HG03457 (cell line): Measurements from ENCODE around the gene PTPRM.

Source experiments
- ATAC-seq: cut with Tn5 transposase; IDR thresholded peaks from one replicate; pipeline ENCODE4 v1.9.1; 2021; ENCODE audit warnings: moderate number of reproducible peaks; ENCODE audit not compliant: unreplicated experiment

The PTPRM gene

DNA sequence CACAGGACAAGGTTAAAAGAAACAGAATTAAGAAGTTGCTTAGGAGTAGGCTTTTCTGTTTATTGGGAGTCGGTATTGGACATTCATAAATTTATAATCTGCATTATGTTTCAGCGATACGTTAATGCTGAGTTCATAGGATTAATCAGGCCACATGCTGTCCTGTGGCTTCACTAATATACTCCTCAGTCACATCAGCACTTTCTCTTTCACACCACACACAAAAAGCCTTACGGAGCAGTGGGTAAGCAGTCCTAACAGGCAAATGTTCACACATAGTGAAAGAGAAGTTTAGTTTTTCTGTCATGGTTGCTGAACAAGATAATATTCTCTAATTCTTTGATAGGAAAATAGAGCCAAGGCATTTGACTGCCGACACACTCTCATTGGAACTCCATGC lies 630.4 kb downstream of the PTPRM start:
- no peak for ATAC-seq

DNA sequence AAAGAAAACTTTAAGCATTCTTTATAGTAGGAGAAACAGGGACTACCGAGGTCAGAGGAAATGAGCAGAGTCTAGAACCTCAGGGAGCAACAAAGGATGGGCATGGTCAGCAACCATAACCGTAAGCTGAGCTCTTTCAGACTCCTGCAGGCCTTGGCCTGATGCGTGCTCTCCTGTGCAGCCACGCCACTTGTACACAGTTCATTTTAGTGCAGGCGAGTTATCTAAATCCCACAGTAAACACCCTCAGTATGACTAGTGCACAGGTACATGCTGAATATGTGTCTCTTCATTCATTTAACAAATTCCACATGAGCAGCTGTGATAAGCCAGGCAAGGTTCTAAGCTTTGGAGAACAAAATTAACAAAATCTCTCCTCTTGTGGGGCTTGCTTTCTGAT lies 640.9 kb downstream of the PTPRM start:
- no peak for ATAC-seq

DNA sequence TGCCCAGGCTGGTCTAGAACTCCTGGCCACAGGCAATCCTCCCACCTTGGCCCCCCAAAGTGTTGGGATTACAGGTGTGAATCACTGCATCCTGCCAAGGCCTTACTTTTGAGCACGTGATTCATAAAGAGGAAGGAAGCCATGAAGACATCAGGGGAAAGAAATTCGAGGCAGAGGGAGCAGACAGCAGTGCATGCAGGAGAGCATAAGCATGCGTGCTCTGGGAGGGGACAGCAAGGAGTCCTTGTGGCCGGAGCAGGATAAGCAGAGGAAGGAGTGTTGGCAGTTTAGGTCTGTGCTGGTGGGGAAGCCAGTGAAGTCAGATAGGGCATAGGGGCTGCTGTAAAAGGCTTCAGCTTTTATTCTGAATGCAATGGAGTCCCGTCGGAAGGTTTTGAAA lies 641.6 kb downstream of the PTPRM start:
- ATAC-seq, result no peak

DNA sequence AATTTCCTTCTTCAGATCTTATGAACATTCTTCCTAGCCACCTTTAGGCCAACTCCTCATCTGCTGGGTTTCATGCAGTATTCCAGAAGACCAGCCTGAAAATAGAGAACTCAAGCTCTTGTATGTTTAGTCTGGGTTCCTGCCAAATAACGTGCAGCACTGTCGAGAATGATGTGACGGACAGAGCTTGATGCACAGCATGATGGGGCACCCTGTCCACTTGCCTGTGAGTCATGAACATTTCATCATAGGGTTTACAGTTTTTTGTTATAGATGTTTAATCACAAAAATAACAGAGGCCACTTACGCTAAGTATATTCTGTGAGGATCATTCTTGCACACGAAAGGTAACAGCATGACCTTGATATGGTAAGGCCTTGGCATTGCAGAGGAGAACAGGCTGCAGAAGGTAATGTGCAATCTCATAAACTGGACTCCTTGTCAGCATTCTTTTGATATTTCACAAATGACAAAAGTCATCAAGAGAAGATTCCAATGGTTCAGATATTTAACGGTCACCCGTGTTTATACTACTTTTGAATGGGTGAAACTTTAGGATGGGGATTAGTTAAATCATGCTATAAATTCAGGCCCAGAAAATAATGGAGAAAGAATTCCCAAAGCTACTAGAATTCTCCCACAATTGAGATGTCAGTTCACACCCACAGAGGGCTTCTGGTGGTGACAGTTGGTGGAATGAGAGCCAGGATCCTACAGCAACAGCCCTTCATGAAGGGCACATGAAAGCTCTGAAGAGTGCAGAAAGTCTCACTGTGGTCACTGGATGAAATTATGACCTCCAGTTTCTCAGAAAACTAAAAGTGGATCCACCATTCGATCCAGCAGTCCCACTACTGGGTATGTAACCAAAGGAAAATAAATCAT lies 646.0 kb downstream of the PTPRM start:
- ATAC-seq, result no peak

DNA sequence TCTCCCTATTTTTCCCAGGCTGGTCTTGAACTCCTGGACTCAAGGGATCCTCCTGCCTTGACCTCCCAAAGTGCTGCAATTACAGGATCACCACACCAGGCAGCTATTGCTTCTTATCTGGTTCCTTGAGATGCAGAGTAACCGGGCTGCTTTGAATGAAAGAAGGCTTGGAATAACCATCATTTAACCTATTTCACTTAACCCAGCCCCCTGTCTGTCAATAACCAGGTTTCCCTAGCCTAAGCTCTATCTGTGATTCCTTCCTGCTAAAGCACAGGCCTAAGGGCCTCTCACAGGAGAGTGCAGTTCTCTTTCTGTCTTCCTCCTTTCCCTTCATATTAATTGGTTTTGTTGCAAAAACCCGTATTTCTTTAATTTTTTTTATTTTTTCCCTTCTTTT lies 648.6 kb downstream of the PTPRM start:
- no peak for ATAC-seq

DNA sequence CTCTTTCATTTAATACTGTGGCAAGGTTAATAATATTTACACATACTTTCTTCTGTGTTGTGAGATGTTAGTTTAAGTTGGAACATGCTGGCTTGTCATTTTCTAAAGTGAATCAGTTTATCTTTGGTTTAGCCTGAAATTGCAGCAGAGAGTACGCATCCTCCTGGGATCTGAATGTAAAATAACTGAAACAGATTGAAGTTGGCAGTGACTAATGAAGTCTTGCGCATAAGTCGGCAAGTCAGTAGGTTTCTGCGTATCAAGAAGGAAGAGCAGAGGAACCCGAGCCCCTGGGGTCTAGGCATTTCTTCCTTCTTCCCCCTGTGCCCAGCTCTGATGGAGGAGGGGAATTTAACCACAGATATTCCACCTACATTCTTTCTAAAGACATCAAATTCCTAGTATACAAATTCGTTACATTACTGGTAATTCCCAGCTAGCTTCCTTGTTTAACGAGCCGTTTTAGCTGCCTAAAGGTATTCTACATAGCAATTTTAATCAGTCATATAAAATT lies 650.0 kb downstream of the PTPRM start:
- no peak for ATAC-seq

DNA sequence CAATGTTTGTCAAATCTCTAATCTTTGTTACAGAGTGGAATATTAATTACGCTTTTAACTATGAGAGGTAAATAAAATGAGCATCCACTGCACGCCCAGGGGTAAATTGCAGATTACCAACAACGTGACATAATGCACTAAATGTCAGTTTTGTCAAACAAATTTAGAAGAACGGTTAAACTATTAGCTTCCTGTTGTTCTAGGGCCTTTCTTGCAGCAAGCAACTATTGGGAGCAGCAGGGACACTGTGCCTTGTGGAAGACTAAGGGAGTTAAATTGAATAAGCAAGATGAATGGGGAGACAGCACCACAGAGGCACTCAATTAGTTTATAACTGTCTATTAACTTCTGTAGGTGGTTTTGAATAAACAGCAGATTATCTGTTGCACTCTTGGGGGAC lies 651.1 kb downstream of the PTPRM start:
- ATAC-seq, result no peak

DNA sequence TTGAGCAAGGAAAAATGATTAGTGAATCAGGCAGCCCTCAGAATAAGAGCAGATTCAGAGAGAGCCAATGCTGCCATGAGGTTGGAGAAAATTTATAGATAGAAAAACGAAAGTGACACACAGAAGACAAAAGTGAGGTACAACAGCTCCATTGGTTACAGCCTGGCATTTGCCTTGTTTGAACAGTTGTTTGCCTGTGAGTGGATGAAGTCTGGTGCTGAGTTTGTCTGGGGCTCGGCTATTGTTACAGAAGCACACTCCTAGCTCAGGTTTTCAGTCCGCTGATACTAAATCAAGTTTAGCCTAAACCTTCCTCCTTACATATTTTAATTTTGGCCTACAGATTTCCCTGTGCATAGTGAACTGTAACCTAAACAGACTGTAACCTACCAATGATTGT lies 654.3 kb downstream of the PTPRM start:
- no peak for ATAC-seq

DNA sequence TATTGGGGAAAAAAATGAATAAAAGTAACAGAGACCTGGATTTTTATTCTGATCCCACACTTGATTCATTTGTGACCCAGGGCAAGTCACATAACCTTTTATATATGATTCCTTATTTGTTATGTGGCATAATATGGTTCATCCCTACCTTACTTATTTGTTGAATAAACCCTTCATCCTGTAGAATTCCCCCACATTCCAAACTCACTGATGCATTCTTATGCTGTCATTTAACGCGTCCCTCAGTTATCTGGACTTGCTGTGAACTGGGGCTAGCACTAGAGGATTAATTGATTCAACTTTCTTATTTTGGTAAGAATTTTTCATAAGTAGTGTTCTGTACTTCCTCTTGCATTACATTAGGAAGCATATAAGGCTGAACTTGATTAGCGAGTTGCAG lies 657.5 kb downstream of the PTPRM start:
- no peak for ATAC-seq

DNA sequence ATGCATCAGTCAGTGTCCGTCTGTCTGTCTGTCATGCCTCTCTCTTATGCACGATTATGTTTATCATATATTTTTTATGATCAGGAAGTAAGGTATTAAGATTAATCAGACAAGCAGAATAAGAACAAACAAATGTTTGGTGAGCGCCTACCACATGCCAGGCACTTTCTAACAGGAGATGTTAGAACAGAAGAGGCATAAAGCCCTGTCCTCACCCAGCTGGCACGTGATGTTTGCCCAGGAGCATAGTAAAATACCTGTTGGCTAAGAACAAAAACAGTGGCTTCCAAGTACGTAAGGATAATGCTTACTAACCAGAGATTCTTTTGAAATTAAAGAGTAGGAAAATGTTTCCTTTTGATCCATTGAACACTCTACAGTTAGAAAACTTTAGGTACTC lies 661.9 kb downstream of the PTPRM start:
- ATAC-seq, result no peak

DNA sequence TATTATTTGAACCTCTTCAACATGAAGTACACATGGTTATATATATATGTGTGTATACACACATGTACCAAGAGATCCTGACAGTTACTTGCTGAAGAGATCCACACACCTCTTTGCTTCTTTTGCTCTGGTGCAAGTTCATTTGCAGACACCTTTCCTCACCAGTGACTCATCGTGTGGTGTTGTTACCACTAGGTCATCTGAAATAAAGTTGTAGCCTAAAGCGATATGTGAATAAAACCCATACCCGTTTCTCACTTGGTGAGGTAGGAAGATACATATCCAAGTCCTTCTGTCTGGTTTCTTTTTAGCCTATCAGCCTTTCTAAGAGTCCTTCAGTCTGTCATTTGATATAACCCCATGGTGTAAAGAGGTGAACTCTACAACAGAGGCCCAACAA lies 662.7 kb downstream of the PTPRM start:
- no peak for ATAC-seq

DNA sequence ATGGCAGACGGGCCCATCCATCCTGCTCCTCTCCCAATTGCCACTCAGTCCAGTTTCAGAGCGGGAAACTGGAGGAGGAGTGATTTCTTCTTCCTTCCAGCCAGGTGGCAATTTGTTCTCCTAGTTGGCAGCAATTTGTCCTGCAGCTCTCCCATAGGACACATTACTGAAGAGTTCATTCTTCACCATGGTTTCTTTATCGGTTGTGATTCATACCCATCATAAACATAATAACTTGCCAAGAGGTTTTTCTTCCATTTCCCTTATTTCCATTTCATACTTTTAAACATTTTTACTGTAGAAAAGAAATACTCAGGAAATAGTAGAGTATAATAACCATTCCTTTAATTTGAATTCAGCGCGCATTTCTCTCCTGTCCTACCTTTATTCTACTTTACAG lies 664.2 kb downstream of the PTPRM start:
- ATAC-seq, result no peak

DNA sequence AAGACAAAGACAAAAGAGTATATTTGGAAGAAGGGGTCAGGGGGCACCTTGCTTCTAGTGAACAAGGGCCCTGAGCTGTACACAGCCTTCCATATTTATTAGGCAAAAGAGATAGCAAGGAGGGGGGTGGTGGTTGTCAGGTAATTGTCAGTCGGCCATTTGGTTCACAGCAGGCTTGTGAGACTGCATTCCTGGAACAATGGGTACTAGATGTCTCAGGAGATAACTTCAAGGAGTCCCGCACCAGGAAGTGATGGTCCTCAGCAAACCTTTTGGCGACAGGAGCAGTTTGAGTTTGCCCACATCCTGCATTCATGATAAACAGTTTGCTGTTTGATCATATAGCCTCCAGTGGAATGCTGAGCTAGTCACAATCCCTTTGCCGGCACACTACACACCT lies 665.7 kb downstream of the PTPRM start:
- ATAC-seq, result no peak

DNA sequence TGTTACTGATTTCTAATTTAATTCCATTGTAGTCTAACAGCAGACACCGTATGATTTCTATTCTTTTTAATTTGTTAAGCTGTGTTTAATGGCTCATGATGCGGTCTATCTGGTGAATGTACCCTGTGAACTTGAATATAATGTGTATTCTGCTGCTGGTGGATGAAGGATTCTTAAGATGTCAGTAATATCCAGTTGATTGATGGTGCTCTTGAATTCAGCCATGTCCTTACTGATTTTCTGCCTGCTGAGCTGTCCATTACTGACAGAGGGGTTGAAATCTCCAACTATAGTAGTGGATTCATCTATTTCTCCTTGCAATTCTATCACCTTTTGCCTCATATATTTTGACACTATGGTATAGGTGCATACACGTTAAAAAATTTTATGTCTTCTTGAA lies 668.8 kb downstream of the PTPRM start:
- ATAC-seq, result no peak

DNA sequence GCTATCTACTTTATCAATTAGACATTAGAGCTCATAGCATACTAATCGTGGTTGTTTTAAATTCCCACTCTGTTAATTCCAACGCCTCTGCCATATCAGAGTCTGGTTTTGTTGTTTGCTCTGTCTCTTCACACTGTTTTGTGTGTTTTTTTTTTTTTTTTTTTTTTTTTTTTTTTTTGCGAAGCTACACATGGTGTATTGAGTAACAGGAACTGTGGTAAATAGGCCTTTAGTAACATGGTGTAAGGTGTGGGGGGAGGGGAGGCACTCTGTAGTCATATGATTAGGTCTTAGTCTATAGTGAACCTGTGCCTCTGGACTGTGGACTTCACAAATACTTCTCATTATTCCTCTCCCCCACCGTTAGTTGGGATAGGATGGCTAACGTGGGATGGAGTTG lies 671.4 kb downstream of the PTPRM start:
- ATAC-seq, result no peak

DNA sequence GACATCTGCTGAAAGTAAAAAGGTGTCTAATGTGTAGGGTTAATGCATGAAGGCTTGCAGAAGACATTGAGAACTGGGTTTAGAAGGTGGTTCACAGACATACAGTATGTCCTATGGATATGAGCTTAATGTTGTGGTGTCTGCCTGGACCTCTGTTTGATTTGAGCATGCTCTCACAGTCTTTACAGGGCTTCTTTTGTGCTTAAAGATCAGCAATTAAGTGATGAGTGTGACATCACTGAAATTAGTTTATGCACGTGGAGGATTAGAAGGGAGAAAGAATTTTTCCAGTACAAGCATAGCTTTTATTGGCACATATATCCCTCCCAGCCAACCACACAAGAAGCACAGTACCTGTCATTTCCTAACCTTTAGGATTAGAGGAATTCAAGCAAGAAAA lies 674.6 kb downstream of the PTPRM start:
- ATAC-seq, result no peak

DNA sequence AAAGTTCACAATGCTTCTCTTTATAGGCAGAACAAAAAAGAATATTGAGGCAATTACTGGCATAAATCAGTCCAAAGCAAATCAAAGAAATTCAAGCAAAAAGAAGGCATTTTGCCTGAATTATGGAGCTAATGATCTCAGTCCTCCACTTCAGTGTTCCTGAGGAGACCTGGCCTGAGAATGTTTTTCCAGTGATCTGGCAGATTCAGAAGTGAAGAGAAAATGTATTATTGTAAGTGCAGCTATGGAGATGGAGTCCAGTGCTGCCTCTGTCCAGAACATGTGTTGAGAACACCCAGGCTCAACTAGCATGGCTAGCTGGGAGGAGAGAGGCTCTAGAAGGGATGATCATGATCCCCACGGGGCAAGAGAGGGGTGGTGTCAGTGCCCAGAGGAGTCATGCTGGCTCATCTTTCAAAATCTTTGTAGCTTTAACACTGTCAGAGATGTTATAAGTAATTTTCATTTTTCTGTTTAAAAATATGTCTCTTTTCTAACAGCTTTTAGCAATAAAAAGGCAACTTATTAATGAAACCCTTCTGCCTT lies 675.1 kb downstream of the PTPRM start:
- no peak for ATAC-seq

DNA sequence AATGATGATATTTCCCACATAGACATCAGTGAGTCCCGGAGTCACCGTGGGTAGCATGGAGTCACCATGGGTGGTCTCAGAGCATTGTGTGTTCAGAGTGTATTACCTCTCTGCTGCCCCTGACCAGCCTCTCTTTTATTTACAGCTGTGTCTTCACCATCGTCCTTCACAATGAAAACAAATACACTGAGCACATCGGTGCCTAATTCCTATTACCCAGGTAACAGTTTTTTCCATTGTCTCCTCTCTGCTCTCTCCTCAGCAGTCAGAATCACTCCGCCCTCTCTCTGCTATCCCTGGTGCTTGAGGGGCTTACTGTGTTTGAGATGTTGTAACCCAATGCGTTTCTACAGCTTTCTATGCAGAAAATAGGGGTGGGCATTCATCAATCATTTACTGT lies 680.6 kb downstream of the PTPRM start:
- ATAC-seq, result no peak

DNA sequence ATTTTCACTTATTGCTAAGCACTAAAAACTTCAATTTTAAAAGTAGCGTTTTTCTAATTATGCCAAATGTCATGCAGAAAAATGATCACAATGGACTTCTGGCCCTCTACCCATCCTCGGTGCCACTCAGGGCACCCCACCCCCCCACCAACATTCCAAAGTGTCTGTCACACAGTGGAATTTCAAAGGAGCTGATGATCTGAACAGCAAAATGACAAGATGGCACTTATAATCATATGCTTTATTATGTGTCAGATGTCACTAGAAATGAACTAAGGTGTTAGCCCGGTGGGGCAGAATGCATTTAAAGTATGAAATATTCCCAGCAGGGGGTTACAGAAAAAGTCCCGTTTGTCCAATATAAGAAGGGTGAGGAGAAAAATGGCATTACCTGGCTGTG lies 681.5 kb downstream of the PTPRM start:
- ATAC-seq, result no peak

DNA sequence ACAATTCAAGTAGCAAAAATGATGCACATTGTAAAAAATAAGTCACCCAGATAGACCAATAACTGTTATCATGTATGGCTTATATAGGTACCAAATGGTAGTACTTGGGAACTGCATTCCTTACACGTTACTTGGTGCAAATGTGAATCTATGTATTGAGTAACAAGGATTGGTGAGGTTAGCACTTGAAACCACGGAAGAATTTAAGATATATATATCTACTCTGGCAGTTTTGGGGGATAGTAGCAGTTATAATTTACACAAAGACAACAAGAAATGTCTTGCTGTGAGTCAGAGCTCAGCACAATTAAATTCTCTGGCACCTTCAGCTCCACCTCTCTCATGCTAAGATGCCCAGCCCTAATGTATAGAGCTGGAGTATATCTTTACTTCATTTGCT lies 682.7 kb downstream of the PTPRM start:
- no peak for ATAC-seq

DNA sequence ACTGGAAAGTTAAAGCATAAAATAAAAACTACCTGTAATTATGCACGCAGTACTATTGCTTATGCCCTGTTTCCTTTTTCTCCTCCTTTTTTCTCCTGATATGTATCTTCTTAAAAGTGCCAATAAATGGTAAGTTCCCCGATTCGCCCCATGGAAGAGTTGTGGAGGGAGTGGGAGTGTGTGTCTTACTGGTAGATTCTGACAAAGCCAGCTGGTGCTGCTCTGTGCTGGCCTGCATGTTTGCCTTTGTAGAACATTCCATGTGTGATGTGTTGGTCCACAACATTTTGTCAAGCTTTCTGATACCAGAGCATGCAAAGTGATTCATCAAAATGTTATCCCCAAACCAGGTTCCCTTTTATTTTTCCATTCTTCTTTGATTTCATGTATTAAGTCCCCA lies 685.3 kb downstream of the PTPRM start:
- no peak for ATAC-seq

DNA sequence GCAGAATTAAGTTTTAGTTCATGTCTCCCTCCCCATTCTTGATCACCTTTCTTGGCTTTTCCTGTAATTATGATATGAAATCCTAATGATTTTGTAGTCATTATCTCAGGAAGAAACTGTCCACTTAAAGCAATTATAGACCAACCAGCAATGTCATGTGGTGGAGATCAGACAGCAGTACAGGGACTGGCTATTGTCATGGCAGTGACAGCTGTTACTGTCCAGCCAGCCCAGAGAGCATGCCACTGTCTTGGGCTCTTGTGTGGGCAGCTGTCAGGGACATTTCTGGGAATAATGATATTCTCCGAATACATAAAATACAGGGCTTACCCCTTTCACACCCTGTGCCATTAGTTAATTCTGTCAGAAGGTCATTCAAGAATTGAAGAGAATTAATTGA lies 686.8 kb downstream of the PTPRM start:
- no peak for ATAC-seq

DNA sequence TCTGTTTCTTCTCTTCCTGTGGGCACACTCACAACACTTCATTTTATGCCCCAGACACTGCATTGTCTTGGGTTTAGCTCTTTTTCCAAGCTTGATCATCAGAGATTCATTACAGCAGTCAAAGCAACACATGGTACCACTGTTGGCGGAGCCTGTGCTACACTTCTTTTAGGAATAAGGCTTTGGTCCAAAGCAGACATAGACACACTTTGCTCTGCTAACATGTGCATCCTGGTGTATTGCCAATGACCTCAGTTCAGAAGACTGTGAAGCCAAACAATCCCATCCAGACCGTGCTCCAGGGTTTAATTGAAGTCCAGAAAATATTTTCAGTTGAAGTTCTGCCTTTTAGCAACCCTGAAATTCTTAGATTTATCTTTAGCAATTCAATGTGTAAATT lies 687.5 kb downstream of the PTPRM start:
- ATAC-seq, result no peak
